GM23248 (cell line): ENCODE results near the gene LAMA2. TPM values are rescaled to one million over a fixed set of nuclear protein-coding genes. Genes with fewer than 3 reads are reported as not detected.

Experiments
- DNase-seq: peaks from one replicate; pipeline ENCODE4 v3.0.0-alpha.2; 2015
- H2AFZ ChIP-seq: fragments of 200-600 bp; sonication (generic); 2 replicates; pipeline ENCODE4 v1.6.1; 2016; ENCODE audit warnings: antibody characterized with exemption
- H3F3A ChIP-seq: fragments of 200-600 bp; sonication (generic); 2 replicates; pipeline ENCODE4 v1.6.1; 2016; ENCODE audit warnings: mild to moderate bottlenecking, antibody characterized with exemption, mixed run types; ENCODE audit not compliant: insufficient read depth
- H3K27ac ChIP-seq: fragments of 200-600 bp; sonication (generic); 2 replicates; pipeline ENCODE4 v1.5.1; 2016; ENCODE audit warnings: mild to moderate bottlenecking
- H3K27me3 ChIP-seq: fragments of 200-600 bp; sonication (generic); replicated peaks from 2 replicates; pipeline ENCODE4 v1.6.1; 2016; ENCODE audit warnings: mild to moderate bottlenecking; ENCODE audit not compliant: insufficient read depth
- H3K36me3 ChIP-seq: fragments of 200-600 bp; sonication (generic); 2 replicates; pipeline ENCODE4 v1.6.1; 2016; ENCODE audit warnings: low read depth, mild to moderate bottlenecking
- H3K4me1 ChIP-seq: fragments of 200-600 bp; sonication (generic); 2 replicates; pipeline ENCODE4 v1.6.1; 2016; ENCODE audit warnings: mild to moderate bottlenecking; ENCODE audit not compliant: insufficient read depth
- H3K4me2 ChIP-seq: fragments of 200-600 bp; sonication (generic); one replicate; pipeline ENCODE4 v1.6.1; 2016; ENCODE audit warnings: mild to moderate bottlenecking; ENCODE audit not compliant: unreplicated experiment
- H3K4me3 ChIP-seq: fragments of 200-600 bp; sonication (generic); 2 replicates; pipeline ENCODE4 v1.5.1; 2016; ENCODE audit warnings: mild to moderate bottlenecking
- H3K79me2 ChIP-seq: fragments of 200-600 bp; sonication (generic); 2 replicates; pipeline ENCODE4 v1.6.1; 2016; ENCODE audit warnings: mild to moderate bottlenecking; ENCODE audit not compliant: insufficient read depth
- H3K9ac ChIP-seq: fragments of 200-600 bp; sonication (generic); 2 replicates; pipeline ENCODE4 v1.6.1; 2016; ENCODE audit warnings: mild to moderate bottlenecking
- H3K9me2 ChIP-seq: fragments of 200-600 bp; sonication (generic); 2 replicates; pipeline ENCODE4 v1.6.1; 2016; ENCODE audit warnings: mixed run types, mild to moderate bottlenecking, moderate library complexity; ENCODE audit not compliant: insufficient read depth
- H3K9me3 ChIP-seq: fragments of 200-600 bp; sonication (generic); one replicate; pipeline ENCODE4 v1.6.1; 2017; ENCODE audit warnings: low read depth
- H4K20me1 ChIP-seq: fragments of 200-600 bp; sonication (generic); 2 replicates; pipeline ENCODE4 v1.6.0; 2016; ENCODE audit not compliant: insufficient read depth
- EZH2 ChIP-seq: fragments of 200-600 bp; sonication (generic); IDR thresholded peaks from 2 replicates; pipeline ENCODE4 v1.6.1; 2018; ENCODE audit warnings: antibody characterized with exemption, mild to moderate bottlenecking; ENCODE audit not compliant: insufficient read depth, poor library complexity, severe bottlenecking
- EZH2phosphoT487 ChIP-seq: fragments of 200-600 bp; sonication (generic); IDR thresholded peaks from 2 replicates; pipeline ENCODE4 v1.6.1; 2018; ENCODE audit warnings: antibody characterized with exemption, moderate library complexity, mild to moderate bottlenecking, low read depth; ENCODE audit not compliant: insufficient read depth
- WGBS, 2 experiments: methylation state at CpG; one replicate each; pipeline ENCODE4 v1.1.6; 2015 to 2017; ENCODE audit warnings: low lambda C conversion rate in 2 of 2, low coverage in 1 of 2; ENCODE audit errors: missing lambda C conversion rate in 2 of 2; 5-methylcytosine and 5-hydroxymethylcytosine counted together
- in situ Hi-C: fragments of 300-500 bp; cut with MboI; formaldehyde crosslinking; loops from 2 replicates; pipeline ENCODE4 v1.15.0; 2020
- polyA plus RNA-seq: library from polyadenylated mRNA; unstranded; fragments of >200 nt; fragmentation: Nextera tagmentation; extraction: Ambion mirVana; gene quantifications from 2 replicates; pipeline ENCODE4 v1.2.1, GENCODE V29; 2016
- total RNA-seq: library from RNA; depleted of rRNA; stranded (reverse); fragments of >200 nt; shearing (Covaris generic); gene quantifications from 2 replicates; pipeline ENCODE4 v1.2.3, GENCODE V29; 2014

LAMA2 gene
- total and polyA plus RNA-seq, 2 experiments from 2014 or later: 8.3 to 31.1 TPM

DNA sequence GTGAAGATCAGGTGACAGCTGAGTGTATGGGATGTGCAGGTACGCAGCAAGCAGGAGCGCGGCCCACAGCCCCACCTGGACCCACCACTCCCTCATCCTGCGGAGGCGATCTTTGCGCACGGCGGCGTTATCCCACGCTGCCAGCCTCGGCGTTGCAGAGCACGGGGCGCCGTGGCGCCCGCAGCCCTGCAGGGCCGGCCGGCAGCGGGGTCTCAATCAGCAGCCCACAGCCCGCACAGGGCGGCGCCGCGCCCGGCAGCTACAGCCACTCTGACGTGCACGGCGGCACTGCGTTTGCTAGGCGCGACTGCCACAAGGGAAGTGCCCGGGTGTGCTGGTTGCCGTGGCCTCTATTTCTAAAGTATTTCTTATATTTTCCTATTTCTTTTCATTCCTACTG lies 46.9 kb downstream of the LAMA2 start:
- WGBS, 2 experiments: 75 to 88% methylated on average over 15 to 34 of the region's 34 CpGs
- H3K79me2 ChIP-seq: no peaks in the 10 kb centered on the region
- H3K4me3 ChIP-seq: no peak overlapping the region
- no peaks in the 10 kb centered on the region for H4K20me1 ChIP-seq
- no peaks in the 10 kb centered on the region for H3K27me3 ChIP-seq
- H3K9me2 ChIP-seq: 0 out of 2 replicates have a peak, but pooled peaks cover under 1% of the 10 kb centered on the region
- H3K36me3 ChIP-seq: no peaks in the 10 kb centered on the region
- H2AFZ ChIP-seq: no peak overlapping the region
- H3K9me3 ChIP-seq: no peaks in the 10 kb centered on the region
- H3K4me1 ChIP-seq: peaks cover 13% of the 10 kb centered on the region
- DNase-seq: no peak
- no peaks in the 10 kb centered on the region; the same call in 1 of the 2 replicates for H3F3A ChIP-seq
- TF ChIP-seq EZH2 (no peak), EZH2phosphoT487 (no peak)
- H3K4me2 ChIP-seq: no peak overlapping the region
- H3K9ac ChIP-seq: no peak overlapping the region
- in situ Hi-C loops: no loop called here
- no peak overlapping the region for H3K27ac ChIP-seq

DNA sequence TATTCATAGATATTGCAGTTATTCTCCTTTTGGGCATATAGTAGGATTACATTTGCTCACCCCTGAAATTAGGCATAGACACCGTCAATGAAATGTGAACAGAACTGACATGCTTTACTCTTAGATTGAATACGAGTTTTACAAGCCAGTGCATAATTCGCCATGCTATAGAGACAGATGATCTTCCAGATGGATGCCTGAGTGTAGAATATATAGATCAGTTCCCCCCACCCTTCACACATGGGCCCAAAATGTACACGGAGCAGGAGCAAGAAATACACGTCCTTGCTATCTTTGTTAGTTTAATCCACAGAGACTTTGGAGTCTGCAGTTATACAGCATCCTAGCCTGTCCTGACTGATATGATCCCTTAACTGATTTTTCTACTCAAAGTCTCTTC lies 47.4 kb downstream of the LAMA2 start:
- Histone ChIP-seq H2AFZ (no peak overlapping the region), H3K4me3 (no peak overlapping the region), H3K79me2 (no peaks in the 10 kb centered on the region), H3K4me1 (peaks cover 13% of the 10 kb centered on the region), H4K20me1 (no peaks in the 10 kb centered on the region), H3K9me2 (no peaks in the 10 kb centered on the region), H3F3A (no peaks in the 10 kb centered on the region; the same call in 1 of the 2 replicates), H3K36me3 (no peaks in the 10 kb centered on the region), H3K9ac (no peak overlapping the region), H3K4me2 (no peak overlapping the region), H3K27me3 (no peaks in the 10 kb centered on the region), H3K27ac (no peak overlapping the region), H3K9me3 (no peaks in the 10 kb centered on the region)
- 93 to 94% methylated on average over 5 of the region's 5 CpGs for WGBS, 2 experiments
- in situ Hi-C loops: no loop called here
- no peak for DNase-seq
- TF ChIP-seq EZH2 (no peak), EZH2phosphoT487 (no peak)

DNA sequence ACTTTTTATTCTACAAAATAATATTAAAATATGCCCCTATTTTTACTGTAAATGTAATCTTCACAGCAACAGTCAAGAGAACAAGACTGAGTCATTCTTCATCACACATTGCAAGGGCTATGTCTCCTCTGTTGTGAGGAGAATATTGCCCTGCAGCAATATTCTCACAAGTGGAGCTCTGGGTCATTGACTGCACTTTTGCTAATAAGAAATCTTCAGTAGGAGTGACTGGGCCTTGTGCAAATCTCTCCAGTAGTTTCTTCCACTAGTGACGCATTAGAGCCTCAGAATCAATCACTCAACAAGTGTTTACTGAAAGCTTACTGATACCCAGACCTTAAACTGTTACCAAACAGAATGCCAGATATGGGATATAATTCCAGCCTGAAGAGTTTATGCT lies 49.1 kb downstream of the LAMA2 start:
- TF ChIP-seq EZH2: no peak
- no peak for TF ChIP-seq EZH2phosphoT487
- peak overlapping the region; percentile 29 for H3K4me2 ChIP-seq
- in situ Hi-C loops: no loop called here

DNA sequence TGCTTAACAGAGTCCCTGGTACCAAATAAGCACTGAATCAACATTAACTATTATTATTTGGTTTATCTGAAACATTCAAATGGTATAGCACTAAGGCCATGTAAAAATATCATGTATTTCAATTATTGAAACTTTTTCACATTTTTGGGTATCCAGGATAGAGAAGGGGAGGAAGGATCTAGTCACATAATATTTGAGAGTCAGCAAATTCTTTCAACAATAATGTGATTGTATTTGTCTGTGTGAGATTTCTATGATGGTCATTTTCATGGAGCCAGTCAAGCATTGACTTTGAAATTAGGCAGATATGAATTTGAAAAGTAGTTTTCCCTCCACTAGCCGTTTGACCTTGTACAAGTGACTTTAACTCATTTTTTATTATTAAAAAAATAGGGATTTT lies 67.9 kb downstream of the LAMA2 start:
- Histone ChIP-seq H3K9ac (no peak overlapping the region), H3K36me3 (no peaks in the 10 kb centered on the region), H4K20me1 (no peaks in the 10 kb centered on the region), H2AFZ (no peak overlapping the region), H3K79me2 (no peaks in the 10 kb centered on the region), H3K9me3 (no peaks in the 10 kb centered on the region), H3K27me3 (no peaks in the 10 kb centered on the region), H3K4me1 (peaks cover 8% of the 10 kb centered on the region), H3K4me3 (no peak overlapping the region), H3K4me2 (no peak overlapping the region), H3K27ac (no peak overlapping the region), H3F3A (no peaks in the 10 kb centered on the region; the same call in 1 of the 2 replicates), H3K9me2 (no peaks in the 10 kb centered on the region)
- in situ Hi-C loops: no loop called here
- TF ChIP-seq EZH2 (no peak), EZH2phosphoT487 (no peak)
- no peak for DNase-seq
- 88 to 93% methylated on average over 1 of the region's 1 CpG for WGBS, 2 experiments

More for the DNA sequence above, 49.1 kb downstream of the LAMA2 start:
- Histone ChIP-seq H3K9ac (peak overlapping the region; percentile 11; the same call in 1 of the 2 replicates), H3K4me1 (peaks cover 13% of the 10 kb centered on the region), H3K27me3 (no peaks in the 10 kb centered on the region), H3K27ac (peak overlapping the region; percentile 37), H3K36me3 (no peaks in the 10 kb centered on the region), H3K79me2 (no peaks in the 10 kb centered on the region), H2AFZ (no peak overlapping the region), H3K9me3 (no peaks in the 10 kb centered on the region), H3K4me3 (no peak overlapping the region), H3K9me2 (no peaks in the 10 kb centered on the region), H4K20me1 (no peaks in the 10 kb centered on the region), H3F3A (no peaks in the 10 kb centered on the region; the same call in 1 of the 2 replicates)
- DNase-seq: peak; percentile 85
- 59 to 82% methylated on average over 1 of the region's 1 CpG for WGBS, 2 experiments

DNA sequence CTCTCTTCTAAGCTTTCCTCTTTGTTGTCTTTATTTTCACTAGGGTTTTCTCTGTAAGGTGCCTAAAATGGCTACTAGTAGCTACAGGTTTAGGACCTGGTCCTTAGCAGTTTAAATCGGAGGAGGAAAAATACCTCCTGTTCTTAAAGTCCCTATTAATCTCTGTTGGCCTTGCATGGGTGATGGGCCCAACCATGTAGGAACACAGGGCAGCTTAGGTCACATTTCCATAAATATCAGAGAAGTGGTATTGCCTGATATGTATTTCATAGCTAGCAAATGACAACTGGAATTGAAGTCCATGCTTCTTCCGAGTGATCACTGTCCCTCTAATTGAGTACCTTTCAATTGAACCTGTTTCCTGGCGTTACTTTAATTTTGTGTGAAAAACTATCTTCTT lies 70.0 kb downstream of the LAMA2 start:
- Histone ChIP-seq H3K4me1 (peaks cover 8% of the 10 kb centered on the region), H3K27ac (no peak overlapping the region), H3K4me2 (no peak overlapping the region), H3K79me2 (no peaks in the 10 kb centered on the region), H3K9ac (no peak overlapping the region), H3K36me3 (no peaks in the 10 kb centered on the region), H3K9me3 (no peaks in the 10 kb centered on the region), H3F3A (no peaks in the 10 kb centered on the region; the same call in 1 of the 2 replicates), H3K9me2 (no peaks in the 10 kb centered on the region), H2AFZ (no peak overlapping the region), H3K4me3 (no peak overlapping the region), H3K27me3 (no peaks in the 10 kb centered on the region), H4K20me1 (no peaks in the 10 kb centered on the region)
- in situ Hi-C loops: no loop called here
- no peak for DNase-seq
- no peak for TF ChIP-seq EZH2phosphoT487
- TF ChIP-seq EZH2: no peak
- WGBS, 2 experiments: 94 to 99% methylated on average over 3 of the region's 3 CpGs
